Transverse colon (tissue), 4 donors: ENCODE data around the gene ACVR1B. TPM values are rescaled to one million over a fixed set of nuclear protein-coding genes. Genes with fewer than 3 reads are reported as not detected.

ENCODE experiments used
- DNase-seq: peaks from one replicate; pipeline ENCODE4 v3.0.0-alpha.2; 2019
- H3K27ac ChIP-seq, 4 donors: fragments of 200-600 bp; sonication (generic); 2 replicates each; pipeline ENCODE4 v1.5.1; 2016 to 2018; ENCODE audit warnings: inconsistent platforms in 4 of 4
- H3K27me3 ChIP-seq: fragments of 200-600 bp; sonication (generic); 2 replicates; pipeline ENCODE4 v1.5.1; 2017; ENCODE audit warnings: inconsistent platforms
- H3K36me3 ChIP-seq, 4 donors: fragments of 200-600 bp; sonication (generic); 2 replicates each; pipeline ENCODE4 v1.5.1; 2017 to 2019; ENCODE audit warnings: inconsistent platforms in 4 of 4
- H3K4me1 ChIP-seq, 4 donors: fragments of 200-600 bp; sonication (generic); 2 replicates each; pipeline ENCODE4 v1.5.1; 2017 to 2020; ENCODE audit warnings: inconsistent platforms in 4 of 4
- H3K4me3 ChIP-seq, 4 donors: fragments of 200-600 bp; sonication (generic); 1 replicate in 1 of 4; 2 replicates in 3 of 4; pipeline versions ENCODE4 v1.5.1 to v1.6.1; 2017 to 2019; ENCODE audit warnings: inconsistent platforms in 4 of 4
- H3K9me3 ChIP-seq, 2 donors: fragments of 200-600 bp; sonication (generic); 2 replicates each; pipeline ENCODE4 v1.5.1; 2017 to 2019; ENCODE audit warnings: inconsistent platforms in 2 of 2
- EP300 ChIP-seq: sonication (generic); formaldehyde crosslinking; IDR thresholded peaks from one replicate; pipeline ENCODE4 v1.6.1; 2017; ENCODE audit warnings: antibody characterized with exemption, low read depth
- POLR2A ChIP-seq: fragments of 450-650 bp; IDR thresholded peaks from one replicate; pipeline ENCODE4 v1.6.1; 2016; ENCODE audit warnings: antibody characterized with exemption, mild to moderate bottlenecking, moderate library complexity
- POLR2AphosphoS5 ChIP-seq, 3 donors: sonication (generic); formaldehyde crosslinking; IDR thresholded peaks; one replicate each; pipeline ENCODE4 v1.6.1; 2016; ENCODE audit warnings: antibody characterized with exemption in 3 of 3
- WGBS, 2 donors: methylation state at CpG; one replicate each; pipeline ENCODE4 v1.1.5; 2018; ENCODE audit warnings: low coverage in 1 of 2; 5-methylcytosine and 5-hydroxymethylcytosine counted together
- in situ Hi-C, 4 donors: fragments of 200-750 bp; cut with MboI; loops; one replicate each; pipeline versions ENCODE4 v1.15.0 to v1.15.1; 2017; ENCODE audit warnings: low sequenced_read_pairs in 3 of 4, low pct_ligation_motif_present in 1 of 4, low pct_unique_long_range_greater_than_20kb in 1 of 4
- intact Hi-C: fragments of 100-400 bp; cut with DNase I; formaldehyde crosslinking; loops from one replicate; pipeline ENCODE4 v1.15.1; 2023; ENCODE audit warnings: low total_unique reads
- total RNA-seq, 4 donors: library from RNA; depleted of rRNA; stranded (reverse); fragments of >200 nt; gene quantifications; one replicate each; pipeline ENCODE4 v1.1.0, GENCODE V29; 2016
- TF ChIP-seq, protein P1 (sequence below), 5 experiments: fragments of 200-600 bp in 3 of 5; fragments of 450-650 bp in 2 of 5; sonication (generic) in 3 of 5; IDR thresholded peaks; 1 replicate in 2 of 5; 2 replicates in 3 of 5; pipeline ENCODE4 v1.5.1; 2016 to 2017; ENCODE audit warnings: antibody characterized with exemption in 5 of 5, inconsistent platforms in 3 of 5, mild to moderate bottlenecking in 2 of 5, moderate library complexity in 1 of 5

Gene ACVR1B
- total RNA-seq, 4 donors from 2014 or later = 22.5 to 96.9 (median 68.7) TPM

DNA sequence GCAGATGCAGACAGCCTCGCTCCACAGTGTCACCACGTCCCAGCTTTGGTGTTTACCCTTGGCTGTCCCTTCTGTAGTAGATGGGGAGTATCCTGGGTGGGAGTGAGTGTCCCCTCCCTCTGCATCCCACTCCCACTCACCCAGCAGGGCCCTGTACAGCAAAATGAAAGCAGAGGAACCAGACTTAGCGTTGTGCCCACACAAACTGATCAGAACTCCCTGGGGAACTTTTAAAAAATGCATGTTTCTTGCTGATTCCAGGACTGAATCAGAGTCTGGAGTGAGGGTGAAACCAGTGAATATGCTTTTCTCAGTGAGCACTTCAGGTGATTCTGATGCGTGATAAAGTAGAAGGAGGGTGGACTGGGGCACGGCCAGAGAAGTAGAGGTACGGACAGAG, 41.3 kb upstream of the ACVR1B start:
- in situ Hi-C loops = no loop called here
- Histone ChIP-seq H3K27ac (peak overlapping the region; percentile 54 to 86 (median 58)), H3K27me3 (peaks cover 3% of the 10 kb centered on the region), H3K9me3 (no peaks in the 10 kb centered on the region), H3K4me3 (no peak overlapping the region), H3K36me3 (no peaks in the 10 kb centered on the region), H3K4me1 (peaks cover 16 to 59% (median 33%) of the 10 kb centered on the region in 4 donors)
- WGBS, 2 donors = 62 to 80% methylated on average over 4 to 6 of the region's 6 CpGs
- no peak for DNase-seq
- TF ChIP-seq POLR2AphosphoS5 (IDR thresholded peaks at IDR 0.05) = no peak
- TF ChIP-seq, protein P1, sequence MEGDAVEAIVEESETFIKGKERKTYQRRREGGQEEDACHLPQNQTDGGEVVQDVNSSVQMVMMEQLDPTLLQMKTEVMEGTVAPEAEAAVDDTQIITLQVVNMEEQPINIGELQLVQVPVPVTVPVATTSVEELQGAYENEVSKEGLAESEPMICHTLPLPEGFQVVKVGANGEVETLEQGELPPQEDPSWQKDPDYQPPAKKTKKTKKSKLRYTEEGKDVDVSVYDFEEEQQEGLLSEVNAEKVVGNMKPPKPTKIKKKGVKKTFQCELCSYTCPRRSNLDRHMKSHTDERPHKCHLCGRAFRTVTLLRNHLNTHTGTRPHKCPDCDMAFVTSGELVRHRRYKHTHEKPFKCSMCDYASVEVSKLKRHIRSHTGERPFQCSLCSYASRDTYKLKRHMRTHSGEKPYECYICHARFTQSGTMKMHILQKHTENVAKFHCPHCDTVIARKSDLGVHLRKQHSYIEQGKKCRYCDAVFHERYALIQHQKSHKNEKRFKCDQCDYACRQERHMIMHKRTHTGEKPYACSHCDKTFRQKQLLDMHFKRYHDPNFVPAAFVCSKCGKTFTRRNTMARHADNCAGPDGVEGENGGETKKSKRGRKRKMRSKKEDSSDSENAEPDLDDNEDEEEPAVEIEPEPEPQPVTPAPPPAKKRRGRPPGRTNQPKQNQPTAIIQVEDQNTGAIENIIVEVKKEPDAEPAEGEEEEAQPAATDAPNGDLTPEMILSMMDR (IDR thresholded peaks at IDR 0.05) = no peak
- TF ChIP-seq EP300 = no peak
- no peak for TF ChIP-seq POLR2A
- intact Hi-C loops = no loop called here

DNA sequence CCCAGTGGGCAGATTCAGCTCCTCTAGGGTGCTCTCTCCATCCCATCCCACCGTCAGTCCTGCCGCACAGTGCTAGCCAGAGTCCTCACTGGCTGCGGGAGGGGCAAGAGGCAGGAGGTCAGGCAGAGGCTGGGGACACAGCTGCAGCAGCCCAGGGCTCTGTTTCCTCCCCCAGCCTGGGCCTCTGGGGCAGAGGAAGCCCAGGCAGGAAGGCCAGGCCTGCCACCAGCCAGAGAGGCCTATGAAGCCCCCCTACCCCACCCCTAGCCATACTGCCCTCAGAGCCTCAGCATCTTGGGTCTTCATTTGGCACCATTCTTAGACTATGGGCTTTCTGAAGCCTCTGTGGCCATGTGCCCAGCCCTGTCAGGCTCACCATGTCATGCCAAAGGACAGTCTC, 40.8 kb upstream of the ACVR1B start:
- H3K36me3 ChIP-seq = no peaks in the 10 kb centered on the region
- H3K27ac ChIP-seq = peak overlapping the region; percentile 54 to 86 (median 58)
- DNase-seq = no peak
- intact Hi-C loops (no loop called here), in situ Hi-C loops (no loop called here)
- WGBS, 2 donors = 69% methylated on average over 3 of the region's 3 CpGs; no CpG with 5 or more reads in 1 of the 2 donors
- peaks cover 3% of the 10 kb centered on the region for H3K27me3 ChIP-seq
- no peaks in the 10 kb centered on the region for H3K9me3 ChIP-seq
- H3K4me1 ChIP-seq = peaks cover 10 to 54% (median 28%) of the 10 kb centered on the region in 4 donors
- H3K4me3 ChIP-seq = no peak overlapping the region
- TF ChIP-seq, protein P1 (IDR thresholded peaks at IDR 0.05) = no peak
- TF ChIP-seq POLR2AphosphoS5 (IDR thresholded peaks at IDR 0.05) (no peak), EP300 (no peak), POLR2A (no peak)

DNA sequence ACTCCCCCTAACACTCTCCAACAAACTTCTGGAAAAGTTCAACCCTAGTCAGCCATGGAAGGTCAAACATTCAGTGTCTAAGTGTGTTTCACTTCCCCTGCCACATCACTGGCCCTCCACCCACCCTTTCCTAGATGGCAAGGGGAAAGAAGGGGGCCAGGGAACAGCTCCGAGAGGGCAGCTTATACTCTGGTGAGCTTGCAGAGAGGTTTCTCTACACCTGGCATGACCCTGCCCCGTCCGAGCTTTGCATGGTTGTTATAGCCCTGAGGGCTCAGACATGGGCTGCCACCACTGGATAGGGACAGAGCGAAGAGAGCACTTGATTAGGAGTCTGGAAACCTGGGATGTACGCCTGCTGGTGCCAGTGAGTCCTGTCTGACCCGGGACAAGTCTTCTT, 40.2 kb upstream of the ACVR1B start:
- Histone ChIP-seq H3K27me3 (peaks cover 3% of the 10 kb centered on the region), H3K36me3 (no peaks in the 10 kb centered on the region), H3K9me3 (no peaks in the 10 kb centered on the region), H3K4me1 (peaks cover 4 to 48% (median 22%) of the 10 kb centered on the region in 4 donors), H3K4me3 (no peak overlapping the region), H3K27ac (peak overlapping the region; percentile 54 to 86 (median 58))
- no peak for DNase-seq
- 74% methylated on average over 6 of the region's 6 CpGs; no CpG with 5 or more reads in 1 of the 2 donors for WGBS, 2 donors
- intact Hi-C loops (no loop called here), in situ Hi-C loops (no loop called here)
- TF ChIP-seq, protein P1 (IDR thresholded peaks at IDR 0.05) = no peak
- TF ChIP-seq POLR2A (no peak), POLR2AphosphoS5 (IDR thresholded peaks at IDR 0.05) (no peak), EP300 (no peak)

DNA sequence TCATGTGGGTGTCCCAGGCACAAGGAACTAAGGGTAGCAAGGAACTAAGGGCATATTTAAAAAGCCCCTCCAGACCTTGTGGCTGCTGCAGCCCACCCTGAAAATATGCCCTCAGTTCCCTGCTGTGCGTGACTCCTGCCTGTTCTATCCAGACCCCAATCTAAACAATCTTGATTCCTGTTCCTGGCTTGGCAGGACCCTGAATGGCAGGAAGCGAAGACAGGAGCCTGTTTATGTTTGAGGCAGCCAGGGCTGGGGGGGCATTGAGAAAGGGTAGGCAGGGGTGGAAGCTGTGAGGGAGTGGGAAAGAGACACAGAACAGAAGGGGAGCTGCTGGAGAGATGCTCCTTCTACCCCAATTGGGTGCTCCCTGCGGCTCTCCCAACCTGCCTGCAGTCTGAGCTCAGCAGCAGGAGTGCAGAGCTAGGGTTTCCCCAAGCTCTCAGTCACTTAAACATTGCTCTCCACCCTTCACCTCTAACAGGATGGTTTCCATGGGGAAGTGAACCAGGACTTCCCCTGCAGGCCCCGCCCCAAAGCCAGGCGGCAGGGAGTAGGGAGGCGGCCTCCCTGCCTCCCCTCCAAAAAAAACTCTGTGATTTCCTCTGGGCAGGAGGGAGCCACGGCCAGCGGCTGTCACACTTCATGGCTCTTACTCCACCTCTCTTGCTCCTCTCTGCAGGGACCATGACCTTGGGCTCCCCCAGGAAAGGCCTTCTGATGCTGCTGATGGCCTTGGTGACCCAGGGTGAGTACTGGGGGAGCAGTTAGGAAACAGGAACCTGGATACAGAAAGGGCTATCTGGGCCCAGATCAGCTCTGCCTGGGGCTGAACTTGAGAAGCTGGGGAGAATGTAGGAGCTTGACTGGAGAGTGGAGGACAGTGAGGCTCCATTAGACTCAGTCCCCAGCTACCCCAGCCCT, 39.4 kb upstream of the ACVR1B start:
- intact Hi-C loops = no loop called here
- DNase-seq = peak; percentile 49
- WGBS, 2 donors = 40% methylated on average over 8 of the region's 8 CpGs; no CpG with 5 or more reads in 1 of the 2 donors
- H3K9me3 ChIP-seq = no peaks in the 10 kb centered on the region
- H3K27ac ChIP-seq = peak overlapping the region; percentile 54 to 86 (median 58)
- in situ Hi-C loops = no loop called here
- TF ChIP-seq POLR2A = peak; percentile 12
- no peak for TF ChIP-seq EP300
- no peak for TF ChIP-seq POLR2AphosphoS5 (IDR thresholded peaks at IDR 0.05)
- TF ChIP-seq, protein P1 (IDR thresholded peaks at IDR 0.05) = no peak
- H3K4me3 ChIP-seq = no peak overlapping the region
- peaks cover 0 to 41% (median 14%) of the 10 kb centered on the region in 4 donors for H3K4me1 ChIP-seq
- H3K27me3 ChIP-seq = peaks cover 3% of the 10 kb centered on the region
- no peaks in the 10 kb centered on the region for H3K36me3 ChIP-seq
